ENCODE results near the gene HIPK2.

Gene HIPK2

DNA sequence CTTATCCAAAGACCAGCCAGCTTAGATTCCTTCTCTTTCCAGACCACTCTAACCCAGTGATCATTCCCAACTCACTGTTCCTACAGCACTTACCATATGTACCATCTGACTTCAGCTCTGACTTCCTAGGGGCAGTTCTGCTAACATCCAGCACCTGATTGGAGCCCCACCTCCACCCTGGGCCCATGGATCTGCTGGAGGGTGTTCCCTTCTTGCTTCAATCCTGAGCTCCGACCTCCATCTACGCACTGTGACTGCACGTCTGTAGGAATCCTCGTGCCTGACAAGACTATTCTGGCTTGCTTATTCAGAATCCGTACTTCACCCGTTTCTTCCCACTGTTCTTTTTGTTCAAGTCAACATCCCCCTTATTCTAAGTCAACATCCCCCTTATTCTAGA, 57.6 kb downstream of the HIPK2 start:
- no peaks in the 10 kb centered on the region for H3K27me3 ChIP-seq (ENCODE audit: insufficient read depth, low read depth)
- no peaks in the 10 kb centered on the region for H4K20me1 ChIP-seq (ENCODE audit: insufficient read depth)
- TF ChIP-seq CTCF (conservative IDR thresholded peaks at IDR 0.05; ENCODE audit: low read depth, low read length) = no peak
- peaks cover 5% of the 10 kb centered on the region for H3K4me1 ChIP-seq (ENCODE audit: low read depth, poor library complexity, severe bottlenecking)
- H3K79me2 ChIP-seq (ENCODE audit: insufficient read depth, low read depth) = peaks cover 18% of the 10 kb centered on the region; the same call in 1 of the 2 replicates
- H3K4me3 ChIP-seq (IDR thresholded peaks at IDR 0.05; ENCODE audit: insufficient read depth, low read depth, low read length) = no peak overlapping the region
- H3K4me2 ChIP-seq = no peak overlapping the region
- no peak overlapping the region for H2AFZ ChIP-seq (ENCODE audit: low read depth)
- H3K9ac ChIP-seq = no peak overlapping the region
- H3K36me3 ChIP-seq (ENCODE audit: insufficient read depth) = no peaks in the 10 kb centered on the region
- H3K27ac ChIP-seq = no peak overlapping the region

DNA sequence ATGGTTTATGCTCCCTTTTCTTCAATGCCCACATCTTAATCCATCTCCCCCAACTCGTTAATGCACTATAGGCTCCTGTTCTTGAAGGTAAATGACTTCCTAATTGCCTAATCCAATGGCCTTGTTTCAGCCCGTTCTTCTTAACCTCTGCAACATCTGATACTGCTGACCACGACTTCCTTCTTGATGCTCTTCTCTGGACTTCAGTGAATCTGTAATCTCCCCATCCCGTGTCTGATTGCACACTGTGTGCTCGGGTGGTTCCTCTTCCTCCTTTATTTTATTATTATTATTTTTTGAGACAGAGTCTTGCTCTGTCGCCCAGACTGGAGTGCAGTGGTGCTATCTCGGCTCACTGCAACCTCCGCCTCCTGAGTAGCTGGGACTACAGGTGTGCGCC, 58.9 kb downstream of the HIPK2 start:
- no peak for TF ChIP-seq CTCF (conservative IDR thresholded peaks at IDR 0.05; ENCODE audit: low read depth, low read length)
- no peak overlapping the region for H3K4me3 ChIP-seq (IDR thresholded peaks at IDR 0.05; ENCODE audit: insufficient read depth, low read depth, low read length)
- peaks cover 16% of the 10 kb centered on the region; the same call in 1 of the 2 replicates for H3K79me2 ChIP-seq (ENCODE audit: insufficient read depth, low read depth)
- no peaks in the 10 kb centered on the region for H3K36me3 ChIP-seq (ENCODE audit: insufficient read depth)
- H3K4me2 ChIP-seq = no peak overlapping the region
- H3K4me1 ChIP-seq (ENCODE audit: low read depth, poor library complexity, severe bottlenecking) = no peaks in the 10 kb centered on the region
- H2AFZ ChIP-seq (ENCODE audit: low read depth) = no peak overlapping the region
- no peak overlapping the region for H3K9ac ChIP-seq
- H3K27me3 ChIP-seq (ENCODE audit: insufficient read depth, low read depth) = no peaks in the 10 kb centered on the region
- H4K20me1 ChIP-seq (ENCODE audit: insufficient read depth) = no peaks in the 10 kb centered on the region
- no peak overlapping the region for H3K27ac ChIP-seq

DNA sequence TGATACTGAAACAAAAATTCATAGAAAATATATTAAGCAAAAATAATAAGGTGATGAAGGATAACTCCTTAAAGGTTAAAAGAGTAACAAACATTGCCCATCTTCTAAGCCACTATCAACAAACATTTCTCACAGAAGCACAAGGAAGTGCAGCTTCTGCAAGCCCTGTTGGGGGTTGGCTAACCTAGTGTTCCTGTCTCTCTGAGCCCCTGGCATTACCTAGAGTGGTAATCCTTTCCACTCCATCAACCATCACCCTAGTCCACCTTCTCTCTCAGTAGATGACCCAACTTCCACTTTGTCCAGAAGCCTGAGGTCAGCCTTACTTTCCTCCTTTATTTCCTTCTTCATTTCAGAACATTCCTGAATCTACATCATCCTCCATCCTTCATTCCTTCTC, 59.7 kb downstream of the HIPK2 start:
- H2AFZ ChIP-seq (ENCODE audit: low read depth) = no peak overlapping the region
- no peaks in the 10 kb centered on the region for H3K36me3 ChIP-seq (ENCODE audit: insufficient read depth)
- no peaks in the 10 kb centered on the region for H4K20me1 ChIP-seq (ENCODE audit: insufficient read depth)
- H3K27ac ChIP-seq = no peak overlapping the region
- no peak overlapping the region for H3K9ac ChIP-seq
- no peak overlapping the region for H3K4me2 ChIP-seq
- no peak for TF ChIP-seq CTCF (conservative IDR thresholded peaks at IDR 0.05; ENCODE audit: low read depth, low read length)
- H3K4me3 ChIP-seq (IDR thresholded peaks at IDR 0.05; ENCODE audit: insufficient read depth, low read depth, low read length) = no peak overlapping the region
- H3K27me3 ChIP-seq (ENCODE audit: insufficient read depth, low read depth) = no peaks in the 10 kb centered on the region
- peaks cover 9% of the 10 kb centered on the region; the same call in 1 of the 2 replicates for H3K79me2 ChIP-seq (ENCODE audit: insufficient read depth, low read depth)
- no peaks in the 10 kb centered on the region for H3K4me1 ChIP-seq (ENCODE audit: low read depth, poor library complexity, severe bottlenecking)

DNA sequence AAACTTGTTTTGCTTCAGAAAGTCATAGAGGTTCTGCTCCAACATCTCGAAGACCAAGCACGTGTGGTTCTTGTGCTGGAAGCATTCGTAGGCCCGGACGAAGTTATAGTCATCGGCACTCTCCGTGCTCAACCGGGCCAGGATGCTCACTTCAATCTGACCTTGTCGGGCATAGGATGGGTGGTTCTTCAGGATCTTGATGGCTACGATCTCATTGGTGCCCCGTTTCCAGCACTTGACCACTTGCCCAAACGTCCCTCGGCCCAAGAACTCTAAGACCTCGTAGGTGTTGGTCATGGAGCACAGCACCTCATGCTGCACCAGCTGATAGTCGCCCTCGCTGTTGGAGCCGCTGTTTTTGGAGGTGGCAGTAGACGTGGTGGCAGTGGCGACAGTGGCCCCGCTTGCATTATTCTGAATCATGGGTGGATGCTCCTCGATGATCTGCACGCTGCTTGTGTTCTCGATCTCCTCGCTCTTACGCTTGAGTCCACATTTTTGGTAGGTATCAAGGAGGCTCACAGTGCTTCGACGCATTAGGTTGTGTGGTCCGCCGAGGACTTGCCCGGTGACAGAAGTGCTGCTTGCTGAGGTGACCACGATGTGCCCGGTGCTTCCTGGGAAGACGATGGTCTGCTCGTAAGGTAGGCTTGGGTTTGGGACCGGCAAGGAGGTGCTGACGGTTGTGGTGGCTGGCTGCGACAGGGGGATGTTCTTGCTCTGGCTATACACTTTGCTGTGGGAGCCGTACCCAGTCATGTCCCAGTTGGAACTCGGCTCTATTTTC, 61.4 kb downstream of the HIPK2 start:
- H3K4me3 ChIP-seq (IDR thresholded peaks at IDR 0.05; ENCODE audit: insufficient read depth, low read depth, low read length) = no peak overlapping the region
- H3K79me2 ChIP-seq (ENCODE audit: insufficient read depth, low read depth) = no peaks in the 10 kb centered on the region
- no peak for TF ChIP-seq CTCF (conservative IDR thresholded peaks at IDR 0.05; ENCODE audit: low read depth, low read length)
- H3K27me3 ChIP-seq (ENCODE audit: insufficient read depth, low read depth) = no peaks in the 10 kb centered on the region
- no peak overlapping the region for H3K9ac ChIP-seq
- no peak overlapping the region for H3K4me2 ChIP-seq
- H3K36me3 ChIP-seq (ENCODE audit: insufficient read depth) = no peaks in the 10 kb centered on the region
- no peaks in the 10 kb centered on the region for H3K4me1 ChIP-seq (ENCODE audit: low read depth, poor library complexity, severe bottlenecking)
- H2AFZ ChIP-seq (ENCODE audit: low read depth) = no peak overlapping the region
- no peaks in the 10 kb centered on the region for H4K20me1 ChIP-seq (ENCODE audit: insufficient read depth)
- H3K27ac ChIP-seq = no peak overlapping the region

Data from KMS-11 (cell line).